PC-3 (cell line): Measurements from ENCODE around the gene MED12L. TPM values are rescaled to one million over a fixed set of nuclear protein-coding genes. Genes with fewer than 3 reads are reported as not detected.

Experiments used
- ATAC-seq: fragments of 200-7000 bp; cut with Tn5 transposase; 2 replicates; pipeline ENCODE4 v1.9.1; 2020; ENCODE audit warnings: mild to moderate bottlenecking, moderate library complexity
- BruUV-seq: library from RNA; stranded (reverse); fragments of 400-500 nt; replicated peaks from 2 replicates; lab custom pipeline; 2021; lab: Mats Ljungman, UMichigan
- CTCF ChIA-PET: fragments of 300-600 bp; sonication (Branson Sonifier 250); formaldehyde crosslinking; loops from one replicate; lab custom pipeline; 2022; ENCODE audit warnings: antibody characterized with exemption; lab: Charles Lee
- POLR2A ChIA-PET: fragments of 300-600 bp; sonication (Branson Sonifier 250); formaldehyde crosslinking; loops from one replicate; lab custom pipeline; 2022; ENCODE audit warnings: antibody characterized with exemption; ENCODE audit not compliant: unreplicated experiment; lab: Charles Lee
- DNase-seq: peaks from one replicate; pipeline ENCODE4 v3.0.0-alpha.2; 2015
- H2AFZ ChIP-seq: fragments of 300-600 bp; sonication (generic); 2 replicates; pipeline ENCODE4 v1.6.0; 2016; ENCODE audit warnings: antibody characterized with exemption, low read length
- H3F3A ChIP-seq: fragments of 300-600 bp; sonication (generic); one replicate; pipeline ENCODE4 v1.6.0; 2017; ENCODE audit warnings: antibody characterized with exemption, low read length, control low read depth, mild to moderate bottlenecking; ENCODE audit not compliant: unreplicated experiment
- H3K27ac ChIP-seq: fragments of 300-600 bp; sonication (generic); 2 replicates; pipeline ENCODE4 v1.5.1; 2016; ENCODE audit warnings: mild to moderate bottlenecking, low read length
- H3K27me3 ChIP-seq: fragments of 300-600 bp; sonication (generic); 2 replicates; pipeline ENCODE4 v1.6.1; 2016; ENCODE audit warnings: low read length, mixed read lengths
- H3K36me3 ChIP-seq: fragments of 300-600 bp; sonication (generic); 2 replicates; pipeline ENCODE4 v1.6.1; 2016; ENCODE audit warnings: low read depth, mixed run types, low read length, mixed read lengths
- H3K4me1 ChIP-seq: fragments of 300-600 bp; sonication (generic); 2 replicates; pipeline ENCODE4 v1.5.1; 2016; ENCODE audit warnings: low read length; ENCODE audit not compliant: insufficient read depth
- H3K4me2 ChIP-seq: fragments of 300-600 bp; sonication (generic); 2 replicates; pipeline ENCODE4 v1.6.0; 2016; ENCODE audit warnings: low read length
- H3K4me3 ChIP-seq: fragments of 300-600 bp; sonication (generic); 2 replicates; pipeline ENCODE4 v1.5.1; 2016; ENCODE audit warnings: mild to moderate bottlenecking, low read length, mixed read lengths
- H3K79me2 ChIP-seq: fragments of 300-600 bp; sonication (generic); 2 replicates; pipeline ENCODE4 v1.6.1; 2017; ENCODE audit warnings: low read length, mixed read lengths
- H3K9ac ChIP-seq: fragments of 300-600 bp; sonication (generic); 2 replicates; pipeline ENCODE4 v1.6.0; 2016; ENCODE audit warnings: mild to moderate bottlenecking, low read length
- H3K9me2 ChIP-seq: fragments of 300-600 bp; sonication (generic); replicated peaks from 2 replicates; pipeline ENCODE4 v1.6.1; 2016; ENCODE audit warnings: mixed run types, low read length, mixed read lengths
- H3K9me3 ChIP-seq: fragments of 300-600 bp; sonication (generic); 2 replicates; pipeline ENCODE4 v1.6.1; 2016; ENCODE audit warnings: low read length, mixed read lengths
- H4K20me1 ChIP-seq: fragments of 300-600 bp; sonication (generic); 2 replicates; pipeline ENCODE4 v1.6.1; 2016; ENCODE audit warnings: low read length, mixed read lengths
- CTCF ChIP-seq: fragments of 300-600 bp; sonication (generic); conservative IDR thresholded peaks from 2 replicates; pipeline ENCODE4 v1.5.1; 2017; ENCODE audit warnings: antibody characterized with exemption, low read depth, mild to moderate bottlenecking, low read length
- EZH2 ChIP-seq: fragments of 300-600 bp; sonication (generic); IDR thresholded peaks from one replicate; pipeline ENCODE4 v1.6.1; 2017; ENCODE audit warnings: antibody characterized with exemption, mild to moderate bottlenecking, low read length; ENCODE audit not compliant: unreplicated experiment
- EZH2phosphoT487 ChIP-seq: fragments of 300-600 bp; sonication (generic); IDR thresholded peaks from 2 replicates; pipeline ENCODE4 v1.6.1; 2018; ENCODE audit warnings: mild to moderate bottlenecking, antibody characterized with exemption, low read length, borderline replicate concordance
- intact Hi-C: fragments of 100-400 bp; cut with micrococcal nuclease; formaldehyde crosslinking; loops from 2 replicates; pipeline ENCODE4 v1.9.0; 2023
- total RNA-seq: library from RNA; depleted of rRNA; stranded (reverse); fragments of >200 nt; gene quantifications from 2 replicates; pipeline ENCODE4 v1.2.3, GENCODE V29; 2014

The MED12L gene
- total RNA-seq, 1 experiment from 2014 or later = 0.55 TPM

- Histone ChIP-seq H4K20me1 (no peaks in the 10 kb centered on the region), H3K4me2 (no peak overlapping the region), H3K9me2 (no peaks in the 10 kb centered on the region), H2AFZ (no peak overlapping the region), H3K4me3 (no peak overlapping the region), H3K27me3 (no peaks in the 10 kb centered on the region), H3K79me2 (no peaks in the 10 kb centered on the region), H3K9ac (no peak overlapping the region), H3F3A (no peaks in the 10 kb centered on the region), H3K4me1 (peaks cover 29% of the 10 kb centered on the region), H3K27ac (no peak overlapping the region), H3K36me3 (no peaks in the 10 kb centered on the region), H3K9me3 (no peaks in the 10 kb centered on the region)
- no TSS peak for BruUV-seq
- intact Hi-C loops = loop anchor here (2.0 kb wide), 1 partner anchor 28 kb away; no protein-coding TSS in a partner anchor
- ChIA-PET CTCF (no interaction called here), POLR2A (no interaction called here)
- ATAC-seq (no peak), DNase-seq (no peak)
- TF ChIP-seq CTCF (no peak), EZH2phosphoT487 (no peak)
These were observed 355.5 kb downstream of the MED12L start for GRCh38 chr3:151440940-151441339.

- DNase-seq (no peak), ATAC-seq (no peak)
- Histone ChIP-seq H3K9me3 (no peaks in the 10 kb centered on the region), H3K27ac (no peak overlapping the region), H3K79me2 (no peaks in the 10 kb centered on the region), H3K4me1 (peaks cover 14% of the 10 kb centered on the region), H3K36me3 (no peaks in the 10 kb centered on the region), H3K27me3 (no peaks in the 10 kb centered on the region), H3K4me3 (no peak overlapping the region), H3F3A (no peaks in the 10 kb centered on the region), H2AFZ (no peak overlapping the region), H3K9ac (no peak overlapping the region), H3K4me2 (no peak overlapping the region), H4K20me1 (no peaks in the 10 kb centered on the region), H3K9me2 (no peaks in the 10 kb centered on the region)
- BruUV-seq = no TSS peak
- no peak for TF ChIP-seq EZH2
- TF ChIP-seq CTCF = no peak
- TF ChIP-seq EZH2phosphoT487 = no peak
- POLR2A ChIA-PET = no interaction called here
- intact Hi-C loops = no loop called here
- CTCF ChIA-PET = no interaction called here
These were observed 358.1 kb downstream of the MED12L start for GRCh38 chr3:151443583-151443982.

GRCh38 chr3:151445273-151446001, 360.0 kb downstream of the MED12L start:
- H3K9ac ChIP-seq = no peak overlapping the region
- POLR2A ChIA-PET = no interaction called here

More at GRCh38 chr3:151445273-151446001, 360.0 kb downstream of the MED12L start:
- Histone ChIP-seq H3K27ac (peak overlapping the region; percentile 27), H3K4me2 (peak overlapping the region; percentile 18), H3K9me3 (no peaks in the 10 kb centered on the region), H3K4me1 (peaks cover 14% of the 10 kb centered on the region), H3K27me3 (no peaks in the 10 kb centered on the region), H3K36me3 (no peaks in the 10 kb centered on the region), H3K79me2 (no peaks in the 10 kb centered on the region), H2AFZ (peak overlapping the region; percentile 33; the same call in 1 of the 2 replicates), H3K4me3 (no peak overlapping the region), H4K20me1 (no peaks in the 10 kb centered on the region), H3K9me2 (no peaks in the 10 kb centered on the region), H3F3A (no peaks in the 10 kb centered on the region)
- TF ChIP-seq EZH2 (no peak), CTCF (no peak), EZH2phosphoT487 (no peak)
- BruUV-seq = no TSS peak
- ATAC-seq (peak; percentile 78), DNase-seq (peak; percentile 78)
- CTCF ChIA-PET = no interaction called here
- intact Hi-C loops = no loop called here
